Measurements from ENCODE around the gene ALKBH7.
"Not testable (repeated sequence)": the region's sequence is repeated elsewhere in the genome, so short reads cannot be mapped to it uniquely, and the experiment has no call there.

The ALKBH7 gene

GRCh38 chr19:6372594-6373095 is at the start of gene ALKBH7:
Gene ALKBH7 (plus strand): TSS chr19:6372794. CDS start chr19:6372821, 27 bp downstream.
- peak; percentile 99 for DNase-seq (ENCODE audit: low spot score)

- no peak for DNase-seq (ENCODE audit: low spot score)
These were observed 47.8 kb upstream of the ALKBH7 start for GRCh38 chr19:6324757-6325156.

DNA sequence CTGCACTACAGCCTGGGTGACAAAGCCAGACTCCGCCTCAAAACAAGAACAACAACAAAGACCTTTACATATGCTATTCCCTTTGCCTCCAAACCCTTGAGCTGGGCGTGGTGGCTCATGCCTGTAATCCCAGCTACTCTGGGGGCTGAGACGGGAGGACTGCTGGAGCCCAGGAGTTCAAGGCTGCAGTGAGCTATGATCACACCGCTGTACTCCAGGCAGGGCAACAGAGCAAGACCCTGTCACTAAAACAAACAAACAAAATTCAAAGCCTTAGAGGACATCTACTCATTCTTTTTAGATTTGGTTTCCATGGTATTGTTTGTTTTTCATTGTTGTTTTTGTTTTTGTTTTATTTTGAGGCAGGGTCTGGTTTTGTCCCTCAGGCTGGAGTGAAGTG is 47.0 kb upstream of the ALKBH7 start:
- DNase-seq (ENCODE audit: low spot score) = no peak

GRCh38 chr19:6326815-6327214 is 45.8 kb upstream of the ALKBH7 start:
- no peak for DNase-seq (ENCODE audit: low spot score)

DNA sequence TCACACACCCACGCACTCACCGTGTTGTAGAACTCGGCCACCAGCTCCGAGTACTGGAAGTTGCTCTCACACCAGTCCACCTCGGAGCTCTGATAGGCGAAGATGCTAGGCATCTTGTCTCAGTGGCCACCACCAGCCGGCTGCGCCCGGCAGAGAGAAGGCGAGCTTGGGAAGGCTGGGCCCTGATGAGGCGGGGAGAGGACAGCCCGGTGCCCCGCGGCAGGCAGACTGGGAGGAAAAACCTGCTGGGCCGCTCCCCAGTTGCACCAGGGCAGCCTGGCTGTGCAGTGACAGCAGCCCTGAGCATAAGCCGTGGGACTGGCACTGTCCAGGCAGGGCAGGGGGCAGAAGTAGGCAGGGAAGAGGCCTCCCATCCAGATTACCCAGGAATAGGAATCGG is 39.2 kb upstream of the ALKBH7 start, which contains the start of gene ACER1:
ACER1 (minus strand) TSS at position 174 of the 400 bp plus-strand sequence; CDS start at position 113, 61 bp downstream.
- no peak for DNase-seq (ENCODE audit: low spot score)

DNA sequence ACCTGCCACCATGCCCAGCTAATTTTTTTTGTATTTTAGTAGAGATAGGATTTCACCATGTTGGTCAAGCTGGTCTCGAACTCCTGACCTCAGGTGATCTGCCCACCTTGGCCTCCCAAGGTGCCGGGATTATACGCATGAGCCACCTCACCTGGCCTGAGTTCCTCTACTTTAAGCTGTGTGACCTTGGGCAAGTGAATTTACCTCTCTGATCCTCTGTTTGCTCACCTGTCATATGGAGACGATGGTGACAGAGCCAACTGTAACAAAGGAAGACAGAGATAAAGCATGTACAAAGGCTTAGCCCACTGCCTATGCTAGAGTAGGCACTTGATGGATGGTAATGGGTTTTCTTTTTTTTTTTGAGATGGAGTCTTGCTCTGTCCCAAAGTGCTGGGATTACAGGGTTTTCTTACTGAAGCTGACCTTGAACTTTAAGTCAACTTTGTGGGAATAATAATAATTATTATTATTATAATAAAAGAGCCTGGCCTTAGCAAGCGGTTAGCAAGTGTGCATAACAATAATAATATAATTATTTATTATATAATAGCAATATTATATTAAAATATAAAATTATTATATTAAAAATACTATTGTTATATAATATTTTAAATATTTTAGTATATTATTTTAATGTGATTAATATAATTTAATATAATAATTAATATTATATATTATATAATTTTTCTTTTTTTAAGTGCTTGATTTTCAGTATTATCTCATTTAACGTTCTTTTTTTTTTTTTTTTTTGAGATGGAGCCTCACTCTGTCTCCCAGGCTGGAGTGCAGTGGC is 37.9 kb upstream of the ALKBH7 start:
- DNase-seq (ENCODE audit: low spot score) = no peak

GRCh38 chr19:6340493-6341201 is 31.9 kb upstream of the ALKBH7 start:
- no peak for DNase-seq (ENCODE audit: low spot score)

DNA sequence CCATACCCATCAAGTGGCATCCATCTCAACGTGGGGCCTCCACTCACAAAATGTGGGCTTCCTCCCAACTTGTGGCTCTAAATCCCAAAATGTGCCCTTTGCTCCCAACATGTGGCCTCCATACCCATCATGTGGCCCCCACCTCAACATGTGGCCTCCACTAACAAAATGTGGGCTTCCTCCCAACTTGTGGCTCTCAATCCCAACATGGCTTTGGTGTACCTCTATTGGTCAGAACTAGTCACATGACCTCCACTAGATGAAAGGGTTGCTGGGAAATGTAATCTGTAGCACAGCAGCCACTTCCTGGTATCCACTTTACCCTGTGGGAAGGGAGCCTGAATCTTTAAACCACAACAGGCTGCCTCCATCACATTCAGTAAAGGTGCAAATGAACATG is 29.1 kb upstream of the ALKBH7 start:
- DNase-seq (ENCODE audit: low spot score) = no peak

GRCh38 chr19:6349271-6349670 is 23.3 kb upstream of the ALKBH7 start:
- not testable (repeated sequence) for DNase-seq (ENCODE audit: low spot score)

DNA sequence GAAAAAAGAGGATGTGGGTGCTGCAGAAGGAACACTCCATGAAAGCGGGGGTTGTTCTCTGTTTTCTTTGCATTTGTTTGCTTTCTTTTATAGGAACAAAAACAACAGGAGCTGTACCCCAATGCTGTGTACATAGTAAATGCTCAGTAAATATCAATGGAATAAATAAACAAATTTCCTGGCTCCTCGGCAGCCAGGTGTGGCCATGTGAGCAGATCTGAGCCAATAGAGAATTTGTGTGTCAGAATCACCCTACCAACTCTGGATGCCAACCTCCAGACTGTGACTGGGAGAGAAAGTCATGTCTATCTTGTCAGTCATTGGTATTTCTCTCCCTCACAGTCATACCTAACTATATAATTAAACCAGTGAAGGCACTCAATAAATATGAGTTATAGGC is 21.9 kb upstream of the ALKBH7 start:
- no peak for DNase-seq (ENCODE audit: low spot score)

DNA sequence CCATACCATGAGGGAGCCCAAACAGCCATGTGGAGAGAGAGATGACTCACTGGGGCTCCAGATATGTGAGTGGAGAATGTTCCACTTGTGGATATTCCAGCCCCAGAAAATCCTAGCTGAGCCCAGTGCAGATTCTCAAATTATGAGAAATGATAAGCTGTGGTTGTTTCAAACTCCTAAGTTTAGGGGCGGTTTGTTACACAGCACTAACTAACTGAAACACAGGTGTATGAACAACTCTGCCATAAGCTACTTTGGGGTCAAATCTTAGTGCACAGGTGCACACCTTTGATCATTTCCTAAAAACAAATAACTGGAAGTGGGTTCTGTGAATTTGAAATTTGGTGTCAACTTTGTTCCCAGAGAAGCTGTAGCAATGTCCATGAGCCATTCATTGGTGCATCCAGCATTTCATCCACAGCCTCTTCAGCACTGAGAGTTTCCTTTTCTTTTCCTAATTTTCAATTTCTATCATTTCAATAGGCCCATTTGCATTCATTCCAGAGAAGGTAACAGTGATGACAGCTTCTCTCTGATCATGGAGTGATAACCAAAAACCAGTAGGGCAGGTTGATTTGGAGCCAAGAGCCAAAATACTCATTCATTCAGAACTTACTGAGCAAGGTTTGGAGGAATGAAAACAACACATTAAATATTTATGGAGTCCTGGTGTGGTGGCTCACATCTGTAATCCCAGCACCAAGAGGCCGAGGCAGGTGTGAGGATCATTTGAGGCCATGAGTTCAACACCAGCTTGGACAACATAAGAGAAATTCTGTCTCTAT is 20.0 kb upstream of the ALKBH7 start:
- no peak for DNase-seq (ENCODE audit: low spot score)

GRCh38 chr19:6354098-6354674 is 18.4 kb upstream of the ALKBH7 start:
- DNase-seq (ENCODE audit: low spot score) = no peak

- not testable (repeated sequence) for DNase-seq (ENCODE audit: low spot score)
These were observed 17.1 kb upstream of the ALKBH7 start for GRCh38 chr19:6355321-6356040.

GRCh38 chr19:6357174-6357573 is 15.4 kb upstream of the ALKBH7 start:
- no peak for DNase-seq (ENCODE audit: low spot score)

DNA sequence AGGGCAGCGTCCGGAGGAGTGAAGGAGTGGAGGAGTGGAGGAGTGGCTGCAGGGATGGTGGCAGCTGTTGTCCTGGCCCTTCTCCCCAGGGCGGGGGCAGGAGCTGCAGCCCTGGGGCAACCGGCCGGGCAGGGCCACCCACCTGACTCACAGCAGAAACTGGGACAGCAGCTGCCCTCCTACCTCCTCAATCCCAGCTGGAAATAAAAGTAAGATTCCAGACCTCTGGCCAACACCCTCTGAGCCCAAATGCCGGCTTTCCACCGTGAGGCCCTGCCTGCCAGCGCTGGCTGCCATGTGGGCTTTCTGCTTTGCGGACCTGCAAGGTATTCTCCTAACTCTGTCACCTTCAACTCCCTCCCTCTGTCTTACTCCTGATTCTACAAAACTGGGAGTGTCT is 14.6 kb upstream of the ALKBH7 start:
- DNase-seq (ENCODE audit: low spot score) = no peak

DNA sequence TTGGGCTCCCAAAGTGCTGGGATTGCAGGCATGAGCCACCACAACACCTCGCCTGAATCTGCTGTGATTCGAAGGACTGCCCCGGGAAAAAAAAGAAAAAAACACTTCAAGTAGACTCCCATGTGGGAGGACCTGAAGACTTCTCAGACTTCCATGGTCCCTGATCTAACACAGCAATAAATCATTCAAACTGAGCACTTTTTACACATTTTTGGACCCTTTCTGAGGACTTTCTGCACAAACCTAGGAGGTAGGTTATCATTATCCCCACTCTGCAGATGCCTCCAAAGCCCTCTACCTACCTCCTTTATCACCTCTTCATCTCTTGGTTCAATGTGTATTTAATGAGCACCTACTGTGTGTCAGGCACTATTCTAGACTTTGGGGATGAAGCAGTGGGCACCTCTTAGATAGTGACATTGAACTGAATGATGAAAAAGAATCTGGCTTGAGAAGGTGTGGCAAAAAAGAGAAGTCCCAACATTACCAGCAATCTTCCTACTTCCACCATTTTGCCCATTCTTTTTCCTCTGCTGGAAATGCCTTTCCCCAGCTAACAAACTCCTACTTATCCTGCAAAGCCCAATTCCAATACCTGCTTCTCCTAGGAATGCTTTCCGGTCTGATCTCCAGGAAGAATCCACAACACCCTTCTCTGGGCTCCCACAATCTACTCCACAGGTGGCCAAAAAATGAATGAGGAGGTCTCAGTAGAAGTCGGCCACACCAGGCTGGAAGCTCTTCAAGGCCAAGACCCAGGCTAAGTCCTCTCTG is 12.8 kb upstream of the ALKBH7 start:
- DNase-seq (ENCODE audit: low spot score) = no peak

DNA sequence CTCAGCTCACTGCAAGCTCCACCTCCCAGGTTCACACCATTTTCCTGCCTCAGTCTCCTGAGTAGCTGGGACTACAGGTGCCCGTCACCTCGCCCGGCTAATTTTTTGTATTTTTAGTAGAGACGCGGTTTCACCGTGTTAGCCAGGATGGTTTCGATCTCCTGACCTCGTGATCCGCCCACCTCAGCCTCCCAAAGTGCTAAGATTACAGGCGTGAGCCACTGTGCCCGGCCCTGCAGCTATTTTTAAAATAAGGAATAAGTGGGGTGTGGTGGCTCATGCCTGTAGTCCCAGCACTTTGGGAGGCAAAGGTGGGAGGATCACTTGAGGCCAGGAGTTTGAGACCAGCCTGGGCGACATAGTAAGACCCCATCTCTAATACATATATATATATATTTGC is 12.1 kb upstream of the ALKBH7 start:
- DNase-seq (ENCODE audit: low spot score) = not testable (repeated sequence)

DNA sequence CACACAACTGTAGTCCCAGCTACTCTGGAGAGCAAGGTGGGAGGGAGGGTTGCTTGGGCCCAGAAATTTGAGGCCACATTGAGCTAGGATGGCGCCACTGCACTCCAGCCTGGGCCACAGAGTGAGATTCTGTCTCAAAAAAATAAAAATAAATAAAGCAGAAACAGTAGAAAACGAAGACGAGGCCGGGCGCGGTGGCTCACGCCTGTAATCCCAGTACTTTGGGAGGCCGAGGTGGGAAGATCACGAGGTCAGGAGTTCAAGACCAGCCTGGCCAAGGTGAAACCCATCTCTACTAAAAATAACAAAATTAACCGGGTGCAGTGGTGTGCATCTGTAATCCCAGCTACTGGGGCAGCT is 11.8 kb upstream of the ALKBH7 start:
- DNase-seq (ENCODE audit: low spot score) = not testable (repeated sequence)

GRCh38 chr19:6362027-6362350 is 10.6 kb upstream of the ALKBH7 start:
- no peak for DNase-seq (ENCODE audit: low spot score)

DNA sequence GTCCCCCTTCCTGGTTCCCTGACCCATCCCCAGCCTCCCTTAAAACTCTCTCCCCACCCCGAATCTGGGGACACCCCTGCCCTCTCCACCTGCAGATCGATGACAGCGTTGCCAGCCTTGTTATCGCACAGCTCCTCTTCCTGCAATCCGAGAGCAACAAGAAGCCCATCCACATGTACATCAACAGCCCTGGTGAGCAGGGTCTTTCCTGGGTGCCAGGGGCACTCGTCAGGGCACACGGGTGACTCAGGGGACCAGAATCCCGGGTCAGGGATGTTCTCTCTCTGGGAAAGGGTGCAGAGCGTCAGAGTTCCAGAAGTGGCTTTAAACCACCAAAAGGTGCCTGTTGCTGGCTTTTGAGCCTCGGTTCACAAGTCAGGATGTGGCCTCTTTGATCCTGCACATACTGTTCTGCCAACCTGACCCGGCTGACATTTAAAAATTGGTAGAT is 10.2 kb upstream of the ALKBH7 start:
- DNase-seq (ENCODE audit: low spot score) = peak; percentile 68

DNA sequence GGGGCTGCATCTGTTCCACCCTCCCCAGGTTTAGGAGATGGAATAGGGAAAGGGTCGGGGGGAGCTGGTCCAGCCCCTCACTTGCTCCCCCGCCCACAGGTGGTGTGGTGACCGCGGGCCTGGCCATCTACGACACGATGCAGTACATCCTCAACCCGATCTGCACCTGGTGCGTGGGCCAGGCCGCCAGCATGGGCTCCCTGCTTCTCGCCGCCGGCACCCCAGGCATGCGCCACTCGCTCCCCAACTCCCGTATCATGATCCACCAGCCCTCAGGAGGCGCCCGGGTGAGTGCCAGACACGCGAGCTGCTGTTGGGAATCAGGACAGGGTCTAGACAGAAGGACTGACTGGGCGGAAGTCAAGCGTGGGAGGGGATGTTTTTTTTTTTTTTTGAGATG is 8.2 kb upstream of the ALKBH7 start:
- DNase-seq (ENCODE audit: low spot score) = no peak

Measured in CD4-positive, alpha-beta T cell treated with Interleukin-6 at 100 ng/mL for 8 hours (primary cell).